H1 (cell line): ENCODE data around the gene FAM193B. TPM values are rescaled to one million over a fixed set of nuclear protein-coding genes. Genes with fewer than 3 reads are reported as not detected.

Experiments
- CHD1 ChIP-seq: IDR thresholded peaks from 2 replicates; pipeline ENCODE4 v1.6.1; 2012; ENCODE audit warnings: low read depth, low read length, improper control_type of control experiment
- GTF2F1 ChIP-seq: IDR thresholded peaks from 2 replicates; pipeline ENCODE4 v1.6.1; 2012; ENCODE audit warnings: low read depth, low read length, improper control_type of control experiment, borderline replicate concordance
- JUND ChIP-seq: IDR thresholded peaks from 2 replicates; pipeline ENCODE4 v1.6.1; 2011; ENCODE audit warnings: mild to moderate bottlenecking, improper control_type of control experiment, low read length
- SIX5 ChIP-seq: IDR thresholded peaks from 2 replicates; pipeline ENCODE4 v1.6.1; 2011; ENCODE audit warnings: mild to moderate bottlenecking, low read depth, low read length
- polyA plus RNA-seq, 7 experiments: library from polyadenylated mRNA; depleted of rRNA in 3 of 7; stranded (reverse) in 5 of 7; unstranded in 2 of 7; fragments of >200 nt in 5 of 7; fragments of 200-250 nt in 2 of 7; gene quantifications; 1 replicate in 5 of 7; 2 replicates in 1 of 7; 4 replicates in 1 of 7; pipeline versions ENCODE4 v1.2.1 to v1.2.3, GENCODE V29; 2011 to 2013; ENCODE audit warnings: missing spikeins in 2 of 7, mixed read lengths in 2 of 7
- total RNA-seq: library from RNA; stranded (reverse); fragmentation: NEBNext Ultra II Directional; extraction: Animal tissue kit (Norgen Biotek cat#: 25700); gene quantifications from 2 replicates; pipeline ENCODE4 v1.2.1, GENCODE V29; 2021
- TF ChIP-seq, protein P1 (sequence below), 3 experiments: IDR thresholded peaks; 1 replicate in 2 of 3; 2 replicates in 1 of 3; pipeline versions ENCODE4 v1.5.1 to v1.6.1; 2011; ENCODE audit warnings: low read length in 3 of 3, mild to moderate bottlenecking in 3 of 3, inconsistent platforms in 2 of 3, low read depth in 1 of 3, moderate library complexity in 1 of 3; ENCODE audit not compliant: insufficient read depth in 1 of 3; ENCODE audit errors: control extremely low read depth in 1 of 3
- TF ChIP-seq, protein P2 (sequence below): IDR thresholded peaks from 2 replicates; pipeline ENCODE4 v1.6.1; 2012; ENCODE audit warnings: low read length, inconsistent platforms

Gene FAM193B
- total and polyA plus RNA-seq, 2 of the 8 experiments (the other 6 are each of a cell fraction or from before 2014, with no cell fraction given) = 49.9 to 69.8 TPM

DNA sequence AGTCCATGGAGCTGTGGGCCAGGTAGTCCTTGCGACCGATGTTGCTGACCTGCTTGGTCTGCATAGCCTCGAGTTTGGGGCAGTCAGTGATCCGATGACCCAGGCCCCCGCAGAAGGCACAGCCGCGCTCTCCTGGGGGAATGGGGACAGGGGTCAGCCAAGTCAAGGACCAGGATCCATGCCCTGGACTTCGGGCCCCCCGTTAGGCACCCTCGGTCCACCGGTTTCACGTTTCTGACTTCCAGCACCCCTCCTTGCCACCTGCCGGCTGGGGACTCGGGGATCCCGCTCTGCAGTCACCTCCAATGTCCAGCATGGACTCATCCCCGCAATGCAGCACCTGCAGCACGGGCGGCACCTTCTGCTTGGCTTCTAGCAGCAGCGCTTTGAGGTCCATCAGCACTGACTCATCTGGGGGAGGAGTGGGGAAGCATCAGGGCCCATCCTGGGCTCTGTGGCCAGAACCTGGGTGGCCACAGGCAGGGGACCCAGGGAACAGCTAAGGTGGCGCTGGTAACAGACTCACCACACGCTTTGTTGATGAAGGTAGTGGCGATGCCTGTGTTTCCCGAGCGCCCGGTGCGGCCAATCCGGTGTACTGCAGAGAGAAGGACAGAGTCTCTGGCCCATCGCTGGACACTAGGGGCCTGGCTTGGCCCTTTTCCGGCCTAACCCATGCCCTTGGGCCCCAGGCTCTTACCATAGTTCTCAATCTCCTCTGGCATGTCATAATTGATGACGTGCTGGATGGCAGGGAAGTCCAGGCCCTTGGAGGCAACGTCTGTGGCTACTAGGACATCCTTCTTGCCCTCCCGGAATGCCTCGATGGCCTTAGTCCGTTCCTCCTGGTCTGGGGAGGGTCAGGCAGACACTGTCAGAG, 42.3 kb downstream of the FAM193B start (continued):
- TF ChIP-seq, protein P1, sequence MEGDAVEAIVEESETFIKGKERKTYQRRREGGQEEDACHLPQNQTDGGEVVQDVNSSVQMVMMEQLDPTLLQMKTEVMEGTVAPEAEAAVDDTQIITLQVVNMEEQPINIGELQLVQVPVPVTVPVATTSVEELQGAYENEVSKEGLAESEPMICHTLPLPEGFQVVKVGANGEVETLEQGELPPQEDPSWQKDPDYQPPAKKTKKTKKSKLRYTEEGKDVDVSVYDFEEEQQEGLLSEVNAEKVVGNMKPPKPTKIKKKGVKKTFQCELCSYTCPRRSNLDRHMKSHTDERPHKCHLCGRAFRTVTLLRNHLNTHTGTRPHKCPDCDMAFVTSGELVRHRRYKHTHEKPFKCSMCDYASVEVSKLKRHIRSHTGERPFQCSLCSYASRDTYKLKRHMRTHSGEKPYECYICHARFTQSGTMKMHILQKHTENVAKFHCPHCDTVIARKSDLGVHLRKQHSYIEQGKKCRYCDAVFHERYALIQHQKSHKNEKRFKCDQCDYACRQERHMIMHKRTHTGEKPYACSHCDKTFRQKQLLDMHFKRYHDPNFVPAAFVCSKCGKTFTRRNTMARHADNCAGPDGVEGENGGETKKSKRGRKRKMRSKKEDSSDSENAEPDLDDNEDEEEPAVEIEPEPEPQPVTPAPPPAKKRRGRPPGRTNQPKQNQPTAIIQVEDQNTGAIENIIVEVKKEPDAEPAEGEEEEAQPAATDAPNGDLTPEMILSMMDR (IDR thresholded peaks at IDR 0.05; ENCODE audit: control extremely low read depth in 1 of 3, insufficient read depth in 1 of 3, low read depth in 1 of 3, low read length in 3 of 3) = no peak
- TF ChIP-seq GTF2F1 (no peak), SIX5 (no peak), CHD1 (no peak), JUND (no peak)
- TF ChIP-seq, protein P2, sequence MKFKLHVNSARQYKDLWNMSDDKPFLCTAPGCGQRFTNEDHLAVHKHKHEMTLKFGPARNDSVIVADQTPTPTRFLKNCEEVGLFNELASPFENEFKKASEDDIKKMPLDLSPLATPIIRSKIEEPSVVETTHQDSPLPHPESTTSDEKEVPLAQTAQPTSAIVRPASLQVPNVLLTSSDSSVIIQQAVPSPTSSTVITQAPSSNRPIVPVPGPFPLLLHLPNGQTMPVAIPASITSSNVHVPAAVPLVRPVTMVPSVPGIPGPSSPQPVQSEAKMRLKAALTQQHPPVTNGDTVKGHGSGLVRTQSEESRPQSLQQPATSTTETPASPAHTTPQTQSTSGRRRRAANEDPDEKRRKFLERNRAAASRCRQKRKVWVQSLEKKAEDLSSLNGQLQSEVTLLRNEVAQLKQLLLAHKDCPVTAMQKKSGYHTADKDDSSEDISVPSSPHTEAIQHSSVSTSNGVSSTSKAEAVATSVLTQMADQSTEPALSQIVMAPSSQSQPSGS = no peak
- TF ChIP-seq, all 59 proteins: peak for 0
